Measurements from ENCODE around the gene PPP2R2C.
A peak's percentile ranks its signal among the peaks of the same experiment; 100 is the strongest.

The PPP2R2C gene

DNA sequence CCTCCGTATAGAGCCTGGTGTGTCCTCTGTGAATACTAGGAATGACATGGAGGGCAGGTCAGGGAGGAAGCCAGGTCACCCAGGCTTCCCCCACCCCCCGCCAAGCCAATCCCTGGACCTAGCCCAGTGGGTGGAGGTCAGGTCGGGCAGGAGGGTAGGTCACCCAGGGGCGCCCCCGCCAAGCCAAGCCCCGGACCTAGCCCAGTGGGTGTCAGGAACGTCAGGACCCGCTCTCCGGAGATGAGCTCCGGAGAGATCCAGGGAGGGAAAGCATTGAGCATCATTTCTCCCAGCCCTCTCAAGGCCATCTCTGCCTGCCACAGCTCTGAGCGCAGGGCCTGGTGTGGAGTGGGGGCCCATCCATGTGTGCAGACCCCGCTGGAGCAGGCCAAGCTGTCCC, 154.2 kb downstream of the PPP2R2C start:
- H3K4me3 ChIP-seq (ENCODE audit: low read depth in 1 of 2, low read length in 2 of 2) = no peak overlapping the region
- H3K4me1 ChIP-seq (ENCODE audit: control insufficient read depth in 1 of 2, insufficient read depth in 2 of 2, low read length in 2 of 2) = no peaks in the 10 kb centered on the region
- H3K36me3 ChIP-seq (ENCODE audit: control insufficient read depth in 1 of 2, insufficient read depth in 2 of 2, low read length in 2 of 2) = no peaks in the 10 kb centered on the region
- H3K9ac ChIP-seq (ENCODE audit: low read depth in 1 of 2, low read length in 2 of 2) = no peak overlapping the region
- H3K27me3 ChIP-seq (ENCODE audit: control insufficient read depth in 1 of 2, insufficient read depth in 2 of 2, low read length in 2 of 2) = no peaks in the 10 kb centered on the region
- no peak overlapping the region for H3K27ac ChIP-seq (ENCODE audit: low read depth, low read length)
- no peaks in the 10 kb centered on the region for H3K9me3 ChIP-seq (ENCODE audit: control insufficient read depth in 1 of 2, low read length in 2 of 2)

DNA sequence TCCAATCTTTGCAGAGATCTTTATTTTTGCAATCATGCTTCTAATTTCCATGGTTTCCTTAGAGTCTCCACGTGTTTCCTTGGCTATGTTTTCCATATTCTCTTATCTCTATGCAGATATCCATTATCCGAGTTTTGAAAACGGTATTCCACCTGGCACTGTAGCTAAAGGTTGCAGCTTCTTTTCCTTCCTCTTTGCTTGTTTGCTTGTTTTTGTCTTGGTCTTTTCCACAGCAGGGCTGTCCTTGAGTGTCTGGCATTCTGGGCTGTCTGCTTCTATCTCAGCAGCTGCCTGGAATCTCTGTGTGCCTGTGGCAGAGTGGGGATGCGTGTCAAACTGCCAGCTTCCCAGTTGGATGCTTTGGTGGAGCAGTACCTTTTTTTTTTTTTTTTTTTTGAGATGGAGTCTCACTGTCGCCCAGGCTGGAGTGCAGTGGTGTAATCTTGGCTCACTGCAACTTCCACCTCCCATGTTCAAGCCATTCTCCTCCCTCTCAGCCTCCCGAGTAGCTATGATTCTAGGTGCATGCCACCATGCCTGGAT, 155.9 kb downstream of the PPP2R2C start:
- Histone ChIP-seq H3K9me3 (ENCODE audit: control insufficient read depth in 1 of 2, low read length in 2 of 2) (no peaks in the 10 kb centered on the region), H3K4me3 (ENCODE audit: low read depth in 1 of 2, low read length in 2 of 2) (no peak overlapping the region), H3K27ac (ENCODE audit: low read depth, low read length) (no peak overlapping the region)

DNA sequence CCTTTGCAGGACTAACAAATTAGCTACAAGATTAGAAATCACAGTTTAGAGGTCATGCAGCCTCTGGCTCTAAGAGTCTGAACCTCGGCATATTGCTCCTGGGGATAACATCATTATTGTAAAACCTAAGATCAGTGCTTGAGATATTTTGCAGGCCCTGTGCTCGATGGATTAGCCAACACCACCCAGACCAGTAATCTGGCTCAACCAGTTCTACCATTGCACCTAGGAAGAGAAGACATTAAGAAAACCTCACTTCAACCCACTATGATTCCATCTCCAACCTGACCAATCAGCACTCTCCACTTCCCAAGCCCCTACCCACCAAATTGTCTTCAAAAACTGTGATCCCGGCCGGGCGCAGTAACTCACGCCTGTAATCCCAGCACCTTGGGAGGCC, 159.2 kb downstream of the PPP2R2C start:
- Histone ChIP-seq H3K4me3 (ENCODE audit: low read depth in 1 of 2, low read length in 2 of 2) (no peak overlapping the region), H3K9me3 (ENCODE audit: control insufficient read depth in 1 of 2, low read length in 2 of 2) (no peaks in the 10 kb centered on the region), H3K9ac (ENCODE audit: low read depth in 1 of 2, low read length in 2 of 2) (no peak overlapping the region), H3K27ac (ENCODE audit: low read depth, low read length) (no peak overlapping the region), H3K27me3 (ENCODE audit: control insufficient read depth in 1 of 2, insufficient read depth in 2 of 2, low read length in 2 of 2) (peaks cover 3 to 4% of the 10 kb centered on the region in 2 donors), H3K4me1 (ENCODE audit: control insufficient read depth in 1 of 2, insufficient read depth in 2 of 2, low read length in 2 of 2) (no peaks in the 10 kb centered on the region), H3K36me3 (ENCODE audit: control insufficient read depth in 1 of 2, insufficient read depth in 2 of 2, low read length in 2 of 2) (no peaks in the 10 kb centered on the region)

More for the DNA sequence above, 155.9 kb downstream of the PPP2R2C start:
- H3K36me3 ChIP-seq (ENCODE audit: control insufficient read depth in 1 of 2, insufficient read depth in 2 of 2, low read length in 2 of 2) = no peaks in the 10 kb centered on the region
- H3K9ac ChIP-seq (ENCODE audit: low read depth in 1 of 2, low read length in 2 of 2) = no peak overlapping the region
- H3K27me3 ChIP-seq (ENCODE audit: control insufficient read depth in 1 of 2, insufficient read depth in 2 of 2, low read length in 2 of 2) = no peaks in the 10 kb centered on the region
- no peaks in the 10 kb centered on the region for H3K4me1 ChIP-seq (ENCODE audit: control insufficient read depth in 1 of 2, insufficient read depth in 2 of 2, low read length in 2 of 2)

GRCh38 chr4:6309777-6310176, 162.6 kb downstream of the PPP2R2C start:
- H3K9me3 ChIP-seq (ENCODE audit: control insufficient read depth in 1 of 2, low read length in 2 of 2) = no peaks in the 10 kb centered on the region
- H3K4me1 ChIP-seq (ENCODE audit: control insufficient read depth in 1 of 2, insufficient read depth in 2 of 2, low read length in 2 of 2) = no peaks in the 10 kb centered on the region
- no peak overlapping the region for H3K27ac ChIP-seq (ENCODE audit: low read depth, low read length)
- peak overlapping the region; percentile 38 to 43 for H3K4me3 ChIP-seq (ENCODE audit: low read depth in 1 of 2, low read length in 2 of 2)
- H3K9ac ChIP-seq (ENCODE audit: low read depth in 1 of 2, low read length in 2 of 2) = no peak overlapping the region
- H3K36me3 ChIP-seq (ENCODE audit: control insufficient read depth in 1 of 2, insufficient read depth in 2 of 2, low read length in 2 of 2) = no peaks in the 10 kb centered on the region
- H3K27me3 ChIP-seq (ENCODE audit: control insufficient read depth in 1 of 2, insufficient read depth in 2 of 2, low read length in 2 of 2) = peaks cover 3 to 4% of the 10 kb centered on the region in 2 donors

DNA sequence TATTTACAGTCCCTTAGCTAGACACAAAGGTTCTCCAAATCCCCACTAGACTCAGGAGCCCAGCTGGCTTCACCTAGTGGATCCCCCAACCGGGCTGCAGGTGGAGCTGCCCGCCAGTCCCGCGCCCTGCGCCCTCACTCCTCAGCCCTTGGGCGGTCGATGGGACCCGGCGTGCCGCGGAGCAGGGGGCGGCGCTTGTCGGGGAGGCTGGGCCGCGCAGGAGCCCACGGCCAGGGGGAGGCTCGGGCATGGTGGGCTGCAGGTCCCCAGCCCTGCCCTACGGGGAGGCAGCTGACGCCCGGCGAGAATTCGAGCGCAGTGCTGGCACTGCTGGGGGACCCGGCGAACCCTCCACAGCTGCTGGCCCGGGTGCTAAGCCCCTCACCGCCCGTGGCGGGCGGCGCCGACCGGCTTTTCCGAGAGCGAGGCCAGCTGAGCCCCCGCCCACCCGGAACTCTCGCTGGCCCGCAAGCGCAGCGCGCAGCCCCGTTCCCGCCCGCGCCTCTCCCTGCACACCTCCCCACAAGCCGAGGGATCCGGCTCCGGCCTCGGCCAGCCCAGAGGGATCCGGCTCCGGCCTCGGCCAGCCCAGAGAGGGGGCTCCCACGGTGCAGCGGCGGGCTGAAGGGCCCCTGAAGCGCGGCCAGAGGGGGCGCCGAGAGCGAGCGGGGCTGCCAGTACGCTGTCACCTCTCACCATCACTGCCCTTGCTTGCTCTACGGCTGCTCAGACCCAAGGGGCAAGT, 163.3 kb downstream of the PPP2R2C start:
- H3K4me1 ChIP-seq (ENCODE audit: control insufficient read depth in 1 of 2, insufficient read depth in 2 of 2, low read length in 2 of 2) = no peaks in the 10 kb centered on the region
- H3K27ac ChIP-seq (ENCODE audit: low read depth, low read length) = no peak overlapping the region
- peaks cover 0 to 5% of the 10 kb centered on the region in 2 donors for H3K36me3 ChIP-seq (ENCODE audit: control insufficient read depth in 1 of 2, insufficient read depth in 2 of 2, low read length in 2 of 2)
- peak overlapping the region; percentile 38 to 43 for H3K4me3 ChIP-seq (ENCODE audit: low read depth in 1 of 2, low read length in 2 of 2)
- H3K27me3 ChIP-seq (ENCODE audit: control insufficient read depth in 1 of 2, insufficient read depth in 2 of 2, low read length in 2 of 2) = peaks cover 3 to 4% of the 10 kb centered on the region in 2 donors
- H3K9ac ChIP-seq (ENCODE audit: low read depth in 1 of 2, low read length in 2 of 2) = no peak overlapping the region
- no peaks in the 10 kb centered on the region for H3K9me3 ChIP-seq (ENCODE audit: control insufficient read depth in 1 of 2, low read length in 2 of 2)

DNA sequence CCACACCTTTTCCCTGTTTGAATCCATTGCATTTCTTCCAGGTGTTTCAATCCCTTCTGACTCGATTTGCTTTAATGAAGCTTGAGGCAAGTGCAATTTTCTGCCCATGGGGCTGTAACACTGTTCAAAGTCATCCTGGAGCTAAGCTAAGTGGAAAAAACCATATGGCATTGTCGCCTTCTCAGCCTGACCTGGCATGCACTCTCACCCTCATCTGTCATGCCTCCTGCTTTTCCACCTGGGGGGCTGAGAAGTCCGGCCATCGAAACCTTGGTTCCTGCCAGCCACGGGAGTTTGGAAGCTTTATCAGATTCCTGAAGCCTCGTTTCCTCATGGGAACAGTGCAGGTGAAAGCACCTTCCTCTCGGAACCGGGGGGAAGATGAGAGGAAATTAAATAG, 164.5 kb downstream of the PPP2R2C start:
- no peak overlapping the region for H3K27ac ChIP-seq (ENCODE audit: low read depth, low read length)
- no peaks in the 10 kb centered on the region for H3K9me3 ChIP-seq (ENCODE audit: control insufficient read depth in 1 of 2, low read length in 2 of 2)
- H3K36me3 ChIP-seq (ENCODE audit: control insufficient read depth in 1 of 2, insufficient read depth in 2 of 2, low read length in 2 of 2) = peaks cover 5 to 16% of the 10 kb centered on the region in 2 donors
- H3K4me3 ChIP-seq (ENCODE audit: low read depth in 1 of 2, low read length in 2 of 2) = no peak overlapping the region
- no peaks in the 10 kb centered on the region for H3K4me1 ChIP-seq (ENCODE audit: control insufficient read depth in 1 of 2, insufficient read depth in 2 of 2, low read length in 2 of 2)
- no peak overlapping the region for H3K9ac ChIP-seq (ENCODE audit: low read depth in 1 of 2, low read length in 2 of 2)
- H3K27me3 ChIP-seq (ENCODE audit: control insufficient read depth in 1 of 2, insufficient read depth in 2 of 2, low read length in 2 of 2) = peaks cover 3 to 4% of the 10 kb centered on the region in 2 donors

GRCh38 chr4:6307230-6307629, 165.2 kb downstream of the PPP2R2C start:
- Histone ChIP-seq H3K4me1 (ENCODE audit: control insufficient read depth in 1 of 2, insufficient read depth in 2 of 2, low read length in 2 of 2) (no peaks in the 10 kb centered on the region), H3K36me3 (ENCODE audit: control insufficient read depth in 1 of 2, insufficient read depth in 2 of 2, low read length in 2 of 2) (peaks cover 7 to 23% of the 10 kb centered on the region in 2 donors), H3K27ac (ENCODE audit: low read depth, low read length) (no peak overlapping the region), H3K27me3 (ENCODE audit: control insufficient read depth in 1 of 2, insufficient read depth in 2 of 2, low read length in 2 of 2) (peaks cover 3 to 4% of the 10 kb centered on the region in 2 donors), H3K9me3 (ENCODE audit: control insufficient read depth in 1 of 2, low read length in 2 of 2) (no peaks in the 10 kb centered on the region), H3K9ac (ENCODE audit: low read depth in 1 of 2, low read length in 2 of 2) (no peak overlapping the region), H3K4me3 (ENCODE audit: low read depth in 1 of 2, low read length in 2 of 2) (no peak overlapping the region)

DNA sequence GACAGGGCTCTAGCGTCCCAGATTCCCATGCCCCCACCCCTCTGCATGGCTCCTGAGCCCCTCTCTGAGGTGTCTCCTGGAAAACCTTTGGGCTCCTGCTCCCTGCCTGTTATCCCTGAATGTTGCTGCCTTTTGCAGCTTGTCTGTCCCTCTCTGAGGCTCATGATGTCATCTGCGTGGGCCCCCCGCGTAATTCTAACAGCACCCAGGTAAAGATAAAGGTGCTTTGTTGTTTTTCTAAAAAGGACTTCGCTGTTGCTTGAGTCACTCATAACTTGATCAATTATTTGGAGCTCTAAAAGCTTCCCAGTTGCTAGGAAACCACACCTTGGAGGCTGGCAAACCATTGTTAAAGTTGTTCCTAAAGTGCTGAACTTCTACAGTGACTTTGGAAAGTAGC, 166.1 kb downstream of the PPP2R2C start:
- H3K27ac ChIP-seq (ENCODE audit: low read depth, low read length) = no peak overlapping the region
- H3K36me3 ChIP-seq (ENCODE audit: control insufficient read depth in 1 of 2, insufficient read depth in 2 of 2, low read length in 2 of 2) = peaks cover 13 to 32% of the 10 kb centered on the region in 2 donors
- H3K4me3 ChIP-seq (ENCODE audit: low read depth in 1 of 2, low read length in 2 of 2) = no peak overlapping the region
- H3K27me3 ChIP-seq (ENCODE audit: control insufficient read depth in 1 of 2, insufficient read depth in 2 of 2, low read length in 2 of 2) = peaks cover 3 to 4% of the 10 kb centered on the region in 2 donors
- H3K9ac ChIP-seq (ENCODE audit: low read depth in 1 of 2, low read length in 2 of 2) = no peak overlapping the region
- H3K9me3 ChIP-seq (ENCODE audit: control insufficient read depth in 1 of 2, low read length in 2 of 2) = no peaks in the 10 kb centered on the region
- no peaks in the 10 kb centered on the region for H3K4me1 ChIP-seq (ENCODE audit: control insufficient read depth in 1 of 2, insufficient read depth in 2 of 2, low read length in 2 of 2)

DNA sequence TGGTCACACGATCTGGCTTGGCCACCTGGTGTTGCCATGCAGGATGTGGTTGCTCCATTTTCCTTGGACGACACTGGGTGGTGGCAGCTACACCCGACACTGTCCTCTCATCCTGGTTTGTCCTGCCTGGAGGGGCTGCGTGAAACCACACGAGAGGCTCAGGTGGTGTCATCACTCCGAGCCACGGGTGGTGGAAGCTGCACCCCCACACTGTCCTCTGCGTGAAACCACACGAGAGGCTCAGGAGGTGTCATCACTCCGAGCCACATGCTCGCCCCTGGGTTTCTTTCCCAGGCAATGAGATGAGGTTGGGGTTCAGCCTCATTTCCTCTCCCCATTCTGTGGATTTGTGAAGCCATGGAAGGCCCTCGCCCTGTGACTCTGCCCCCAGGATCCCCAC, 168.5 kb downstream of the PPP2R2C start:
- no peaks in the 10 kb centered on the region for H3K27me3 ChIP-seq (ENCODE audit: control insufficient read depth in 1 of 2, insufficient read depth in 2 of 2, low read length in 2 of 2)
- H3K36me3 ChIP-seq (ENCODE audit: control insufficient read depth in 1 of 2, insufficient read depth in 2 of 2, low read length in 2 of 2) = peaks cover 22 to 48% of the 10 kb centered on the region in 2 donors
- H3K27ac ChIP-seq (ENCODE audit: low read depth, low read length) = no peak overlapping the region
- no peaks in the 10 kb centered on the region for H3K4me1 ChIP-seq (ENCODE audit: control insufficient read depth in 1 of 2, insufficient read depth in 2 of 2, low read length in 2 of 2)
- H3K4me3 ChIP-seq (ENCODE audit: low read depth in 1 of 2, low read length in 2 of 2) = no peak overlapping the region
- no peak overlapping the region for H3K9ac ChIP-seq (ENCODE audit: low read depth in 1 of 2, low read length in 2 of 2)
- no peaks in the 10 kb centered on the region for H3K9me3 ChIP-seq (ENCODE audit: control insufficient read depth in 1 of 2, low read length in 2 of 2)

DNA sequence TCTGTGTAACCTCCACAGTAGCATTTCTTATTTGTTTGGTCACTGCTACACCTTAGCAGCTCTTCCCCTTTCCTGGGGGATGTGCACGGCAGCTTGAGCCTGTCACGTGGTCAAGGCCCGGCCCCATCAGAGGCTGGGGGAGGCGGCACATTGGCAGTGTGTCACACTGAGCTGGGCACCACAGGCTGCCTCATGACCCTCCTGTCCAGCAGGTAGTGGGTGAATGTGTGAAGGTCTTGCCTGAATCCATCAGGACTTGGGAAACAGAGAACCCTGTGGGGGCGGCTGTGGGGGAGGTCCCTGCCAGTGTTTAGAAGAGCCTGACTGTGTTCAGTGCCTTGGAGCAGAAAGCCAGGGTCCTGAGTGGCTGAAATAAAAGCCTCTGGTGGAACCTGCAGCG, 169.5 kb downstream of the PPP2R2C start:
- no peak overlapping the region for H3K27ac ChIP-seq (ENCODE audit: low read depth, low read length)
- peaks cover 22 to 49% of the 10 kb centered on the region in 2 donors for H3K36me3 ChIP-seq (ENCODE audit: control insufficient read depth in 1 of 2, insufficient read depth in 2 of 2, low read length in 2 of 2)

More for the DNA sequence above, 169.5 kb downstream of the PPP2R2C start:
- no peak overlapping the region for H3K4me3 ChIP-seq (ENCODE audit: low read depth in 1 of 2, low read length in 2 of 2)
- no peak overlapping the region for H3K9ac ChIP-seq (ENCODE audit: low read depth in 1 of 2, low read length in 2 of 2)
- H3K27me3 ChIP-seq (ENCODE audit: control insufficient read depth in 1 of 2, insufficient read depth in 2 of 2, low read length in 2 of 2) = no peaks in the 10 kb centered on the region
- no peaks in the 10 kb centered on the region for H3K9me3 ChIP-seq (ENCODE audit: control insufficient read depth in 1 of 2, low read length in 2 of 2)
- no peaks in the 10 kb centered on the region for H3K4me1 ChIP-seq (ENCODE audit: control insufficient read depth in 1 of 2, insufficient read depth in 2 of 2, low read length in 2 of 2)
